ENCODE measurements around the gene UBE2E2.

Gene UBE2E2

GRCh38 chr3:23372285-23372684, 169.2 kb downstream of the UBE2E2 start:
- DNase-seq, result no peak
- Mint-ChIP-seq H3K27ac (no peak overlapping the region), H3K36me3 (peaks cover 3% of the 10 kb centered on the region), H3K4me1 (no peaks in the 10 kb centered on the region), H3K27me3 (no peaks in the 10 kb centered on the region), H3K4me3 (no peak overlapping the region), H3K9me3 (no peaks in the 10 kb centered on the region)
- CTCF ChIA-PET, result no interaction called here

DNA sequence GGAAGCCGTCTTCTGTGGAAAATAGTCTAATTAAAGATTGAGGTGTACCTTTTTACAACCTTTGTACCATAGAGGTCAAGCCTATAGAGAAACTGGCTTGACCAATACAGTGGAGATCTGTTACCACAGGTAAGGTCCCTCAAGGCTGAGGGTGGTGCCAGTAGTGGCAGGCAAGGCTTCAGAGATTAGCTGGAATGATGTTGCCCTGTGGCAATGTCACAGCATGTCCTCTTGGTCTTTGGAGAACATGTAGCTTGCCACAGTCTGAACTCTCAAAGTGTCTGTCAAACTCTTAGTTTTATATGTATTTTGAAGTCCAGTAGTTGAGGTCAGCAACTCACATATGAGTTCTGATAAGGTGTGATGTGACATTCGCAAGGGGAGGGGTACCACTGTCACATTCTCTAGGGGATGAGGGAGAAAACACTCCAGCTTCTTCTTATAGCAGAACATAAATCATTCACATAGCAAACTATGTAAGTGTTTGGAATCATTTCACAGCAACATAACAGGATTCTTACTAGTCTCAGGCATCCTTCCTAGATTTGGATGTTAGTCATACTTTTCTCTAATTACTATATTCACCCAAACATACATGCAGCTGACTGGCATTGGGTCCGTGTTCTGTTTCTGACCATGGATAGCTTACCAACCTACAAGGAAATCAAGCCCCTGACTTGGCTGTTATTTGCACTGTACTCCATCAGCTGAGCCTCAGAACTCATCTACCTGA, 173.6 kb downstream of the UBE2E2 start:
- Mint-ChIP-seq H3K4me1 (peaks cover 3% of the 10 kb centered on the region), H3K4me3 (no peak overlapping the region), H3K27me3 (no peaks in the 10 kb centered on the region), H3K36me3 (no peaks in the 10 kb centered on the region), H3K9me3 (no peaks in the 10 kb centered on the region), H3K27ac (no peak overlapping the region)
- CTCF ChIA-PET, result no interaction called here
- no peak for DNase-seq

DNA sequence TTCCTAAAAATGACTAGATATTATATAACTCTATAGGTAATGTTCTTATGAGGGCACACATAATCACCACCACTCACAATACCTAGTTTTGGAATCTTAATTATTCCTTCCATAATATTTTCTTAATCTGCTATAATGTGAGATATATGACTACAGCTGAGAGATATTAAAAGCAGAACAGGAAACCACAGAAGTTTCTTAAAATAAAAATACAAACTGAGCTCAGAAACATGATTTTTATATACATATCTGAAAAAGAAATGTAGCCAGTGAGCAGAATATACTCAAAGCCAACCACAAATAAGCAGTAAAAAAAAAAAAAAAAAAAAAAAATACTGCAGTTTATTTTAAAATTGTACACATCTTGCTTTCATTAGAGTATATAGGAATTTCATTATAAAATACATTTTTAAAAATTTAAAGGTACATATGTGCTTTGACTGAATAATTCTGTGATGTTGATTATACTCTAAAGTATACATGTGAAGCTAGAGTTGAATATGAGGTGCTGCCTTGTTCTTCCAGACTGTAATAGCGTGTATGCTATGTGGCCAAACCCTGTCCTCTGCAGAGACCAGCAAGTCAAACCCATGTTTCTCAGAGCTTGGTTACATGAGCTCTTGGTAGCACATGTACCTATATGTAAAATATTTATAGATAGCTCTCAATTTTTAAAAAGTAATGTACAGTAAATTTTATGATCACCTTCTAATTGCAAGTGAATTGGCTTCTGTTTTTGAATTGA, 175.0 kb downstream of the UBE2E2 start:
- H3K9me3 Mint-ChIP-seq, result no peaks in the 10 kb centered on the region
- no peak overlapping the region for H3K4me3 Mint-ChIP-seq
- peaks cover 3% of the 10 kb centered on the region for H3K4me1 Mint-ChIP-seq
- H3K36me3 Mint-ChIP-seq, result no peaks in the 10 kb centered on the region
- DNase-seq, result no peak
- H3K27me3 Mint-ChIP-seq, result no peaks in the 10 kb centered on the region
- CTCF ChIA-PET, result no interaction called here
- no peak overlapping the region for H3K27ac Mint-ChIP-seq

DNA sequence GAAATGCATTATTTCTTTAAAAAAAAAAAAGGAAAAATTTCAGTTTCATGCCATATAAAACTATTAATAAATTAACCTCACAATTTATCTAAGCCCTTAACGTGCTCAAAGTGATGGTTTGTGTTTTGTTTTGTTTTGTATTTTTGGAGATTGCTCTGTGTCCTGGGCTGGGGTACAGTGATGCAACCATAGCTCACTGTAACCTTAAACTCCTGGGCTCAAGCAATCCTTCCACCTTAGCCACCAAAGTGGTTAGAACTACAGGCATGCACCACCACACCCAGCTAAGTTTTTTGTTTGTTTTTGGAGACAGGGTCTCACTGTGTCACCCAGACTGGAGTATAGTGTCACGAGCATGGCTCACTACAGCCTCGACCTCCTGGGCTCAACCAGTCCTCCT, 180.7 kb downstream of the UBE2E2 start:
- DNase-seq, result no peak
- H3K36me3 Mint-ChIP-seq, result no peaks in the 10 kb centered on the region
- H3K4me3 Mint-ChIP-seq, result no peak overlapping the region
- no peaks in the 10 kb centered on the region for H3K27me3 Mint-ChIP-seq
- CTCF ChIA-PET, result no interaction called here
- no peaks in the 10 kb centered on the region for H3K9me3 Mint-ChIP-seq
- H3K27ac Mint-ChIP-seq, result no peak overlapping the region
- H3K4me1 Mint-ChIP-seq, result no peaks in the 10 kb centered on the region

- CTCF ChIA-PET, result no interaction called here
- Mint-ChIP-seq H3K9me3 (no peaks in the 10 kb centered on the region), H3K27ac (no peak overlapping the region), H3K4me1 (no peaks in the 10 kb centered on the region), H3K27me3 (no peaks in the 10 kb centered on the region), H3K4me3 (no peak overlapping the region), H3K36me3 (no peaks in the 10 kb centered on the region)
- DNase-seq, result no peak
Observed at GRCh38 chr3:23385327-23385726, 182.2 kb downstream of the UBE2E2 start.

DNA sequence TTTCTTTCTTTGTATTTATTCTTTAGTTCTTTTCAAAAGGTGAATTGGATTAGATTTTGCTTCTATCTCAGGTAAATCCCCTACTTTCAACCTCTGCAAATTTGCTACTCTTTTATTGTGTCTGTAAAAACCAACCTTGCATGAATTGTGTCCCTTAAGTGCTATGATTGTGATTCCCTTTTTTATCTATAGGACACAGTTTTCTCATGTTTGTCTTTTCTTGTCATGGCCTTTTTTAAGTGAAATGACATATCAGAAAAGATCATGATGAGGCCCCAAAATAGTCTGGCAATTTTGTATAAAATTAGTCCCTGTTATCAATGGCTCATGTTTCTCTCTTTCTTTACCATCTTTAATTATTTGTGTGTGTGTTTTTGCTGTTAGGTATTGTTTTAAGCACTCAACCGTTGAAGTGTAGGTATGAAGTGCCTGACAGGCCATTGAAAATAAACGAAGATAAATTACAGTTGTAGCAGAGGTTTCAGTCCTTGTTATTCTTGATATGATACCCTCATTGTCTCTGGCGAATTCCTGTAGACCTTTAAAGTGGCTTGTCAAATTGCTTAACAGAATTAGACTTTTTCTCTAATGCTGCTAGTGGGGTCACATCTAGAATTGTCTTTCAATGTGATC, 184.3 kb downstream of the UBE2E2 start:
- no peak overlapping the region for H3K27ac Mint-ChIP-seq
- H3K27me3 Mint-ChIP-seq, result no peaks in the 10 kb centered on the region
- H3K4me1 Mint-ChIP-seq, result peaks cover 3% of the 10 kb centered on the region
- H3K36me3 Mint-ChIP-seq, result no peaks in the 10 kb centered on the region
- CTCF ChIA-PET, result no interaction called here
- DNase-seq, result no peak
- H3K4me3 Mint-ChIP-seq, result no peak overlapping the region
- H3K9me3 Mint-ChIP-seq, result no peaks in the 10 kb centered on the region

GRCh38 chr3:23389089-23389488, 186.0 kb downstream of the UBE2E2 start:
- no peak for DNase-seq
- H3K9me3 Mint-ChIP-seq, result no peaks in the 10 kb centered on the region
- H3K4me1 Mint-ChIP-seq, result peaks cover 3% of the 10 kb centered on the region
- CTCF ChIA-PET, result interaction anchor here (1.0 kb wide), 1 partner anchor 12 kb away, joined by 3 read pairs; no protein-coding TSS in a partner anchor
- H3K27me3 Mint-ChIP-seq, result no peaks in the 10 kb centered on the region
- H3K27ac Mint-ChIP-seq, result no peak overlapping the region
- H3K36me3 Mint-ChIP-seq, result no peaks in the 10 kb centered on the region
- no peak overlapping the region for H3K4me3 Mint-ChIP-seq

DNA sequence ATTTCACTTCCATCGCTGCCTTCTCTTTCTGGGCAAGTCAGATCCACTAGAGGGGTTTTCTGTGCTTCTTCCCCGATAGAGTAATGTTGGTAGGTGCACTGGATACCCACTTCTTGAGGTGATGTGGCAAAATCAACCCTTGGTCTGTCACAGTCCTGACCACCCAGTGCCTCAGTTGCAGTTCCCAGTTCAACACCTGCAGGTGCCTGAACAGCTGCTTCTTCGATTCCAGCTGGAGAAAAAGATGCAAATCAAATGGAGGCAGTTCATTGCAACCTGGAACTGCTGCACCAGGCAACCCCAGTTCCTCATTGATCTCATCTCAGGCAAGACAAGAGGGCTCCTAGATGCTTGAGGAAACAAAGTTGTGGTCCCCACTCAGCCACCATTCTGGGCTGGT, 186.6 kb downstream of the UBE2E2 start:
- Mint-ChIP-seq H3K27ac (no peak overlapping the region), H3K9me3 (no peaks in the 10 kb centered on the region), H3K36me3 (no peaks in the 10 kb centered on the region), H3K27me3 (no peaks in the 10 kb centered on the region), H3K4me1 (peaks cover 3% of the 10 kb centered on the region), H3K4me3 (no peak overlapping the region)
- no peak for DNase-seq
- CTCF ChIA-PET, result interaction anchor here (1.0 kb wide), 1 partner anchor 11 kb away, joined by 3 read pairs; no protein-coding TSS in a partner anchor

- Mint-ChIP-seq H3K27ac (no peak overlapping the region), H3K4me1 (peaks cover 3% of the 10 kb centered on the region), H3K27me3 (no peaks in the 10 kb centered on the region), H3K9me3 (no peaks in the 10 kb centered on the region), H3K36me3 (no peaks in the 10 kb centered on the region), H3K4me3 (no peak overlapping the region)
- CTCF ChIA-PET, result no interaction called here
- no peak for DNase-seq
Observed at GRCh38 chr3:23390446-23390845, 187.3 kb downstream of the UBE2E2 start.

- peaks cover 3% of the 10 kb centered on the region for H3K4me1 Mint-ChIP-seq
- no peaks in the 10 kb centered on the region for H3K36me3 Mint-ChIP-seq
- no peak overlapping the region for H3K4me3 Mint-ChIP-seq
- H3K27me3 Mint-ChIP-seq, result no peaks in the 10 kb centered on the region
- CTCF ChIA-PET, result no interaction called here
- H3K27ac Mint-ChIP-seq, result no peak overlapping the region
- DNase-seq, result no peak
- no peaks in the 10 kb centered on the region for H3K9me3 Mint-ChIP-seq
Observed at GRCh38 chr3:23390989-23391553, 187.9 kb downstream of the UBE2E2 start.

DNA sequence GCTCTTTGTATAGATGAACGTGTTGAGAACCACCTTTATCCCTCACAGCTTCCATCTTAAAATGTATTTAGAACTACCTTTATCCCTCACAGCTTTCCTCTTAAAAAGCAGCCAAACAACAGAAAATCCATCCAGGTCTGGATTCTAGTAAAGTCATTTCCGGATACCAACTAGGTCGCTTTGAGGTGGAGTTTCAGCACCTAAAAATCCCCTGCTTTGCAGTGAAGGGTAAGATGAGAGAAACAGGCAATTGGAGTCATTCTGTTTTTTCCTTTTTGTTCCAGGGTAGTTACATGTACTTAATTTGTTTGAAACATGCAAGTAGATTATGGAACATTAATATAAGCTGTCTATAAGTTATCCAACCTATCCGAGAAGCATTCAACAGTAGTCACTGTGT, 192.0 kb downstream of the UBE2E2 start:
- Mint-ChIP-seq H3K36me3 (no peaks in the 10 kb centered on the region), H3K4me1 (peaks cover 3% of the 10 kb centered on the region), H3K27ac (no peak overlapping the region), H3K4me3 (no peak overlapping the region), H3K27me3 (no peaks in the 10 kb centered on the region), H3K9me3 (no peaks in the 10 kb centered on the region)
- no peak for DNase-seq
- CTCF ChIA-PET, result no interaction called here

- no peak overlapping the region for H3K4me3 Mint-ChIP-seq
- CTCF ChIA-PET, result no interaction called here
- no peaks in the 10 kb centered on the region for H3K27me3 Mint-ChIP-seq
- H3K27ac Mint-ChIP-seq, result no peak overlapping the region
- H3K36me3 Mint-ChIP-seq, result no peaks in the 10 kb centered on the region
- H3K4me1 Mint-ChIP-seq, result peaks cover 3% of the 10 kb centered on the region
- no peaks in the 10 kb centered on the region for H3K9me3 Mint-ChIP-seq
- DNase-seq, result no peak
Observed at GRCh38 chr3:23396746-23397145, 193.6 kb downstream of the UBE2E2 start.

DNA sequence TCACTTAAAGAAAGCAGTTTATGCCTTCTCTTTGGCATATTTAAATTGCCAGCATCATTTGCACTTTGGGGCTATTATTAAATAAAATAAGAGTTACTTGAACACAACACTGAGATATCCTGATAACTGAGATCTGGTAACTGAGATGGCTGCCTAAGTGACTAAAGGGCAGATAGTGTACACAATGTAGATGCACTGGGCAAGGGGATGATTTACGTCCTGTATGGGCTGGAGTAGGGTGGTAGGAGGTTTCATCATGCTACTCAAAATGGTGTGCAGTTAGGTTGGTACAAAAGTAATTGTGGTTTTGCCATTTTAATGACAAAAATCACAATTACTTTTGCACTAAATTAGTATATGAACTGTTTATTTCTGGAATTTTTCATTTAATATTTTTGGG, 196.1 kb downstream of the UBE2E2 start:
- no peak for DNase-seq
- peaks cover 5% of the 10 kb centered on the region for H3K27me3 Mint-ChIP-seq
- no peak overlapping the region for H3K27ac Mint-ChIP-seq
- H3K9me3 Mint-ChIP-seq, result no peaks in the 10 kb centered on the region
- H3K36me3 Mint-ChIP-seq, result no peaks in the 10 kb centered on the region
- CTCF ChIA-PET, result no interaction called here
- no peak overlapping the region for H3K4me3 Mint-ChIP-seq
- H3K4me1 Mint-ChIP-seq, result peaks cover 15% of the 10 kb centered on the region

GRCh38 chr3:23402728-23403492, 199.8 kb downstream of the UBE2E2 start:
- H3K9me3 Mint-ChIP-seq, result no peaks in the 10 kb centered on the region
- H3K27me3 Mint-ChIP-seq, result peaks cover 5% of the 10 kb centered on the region
- H3K4me3 Mint-ChIP-seq, result no peak overlapping the region
- H3K36me3 Mint-ChIP-seq, result no peaks in the 10 kb centered on the region
- DNase-seq, result peak; percentile 28
- CTCF ChIA-PET, result interaction anchor here (0.7 kb wide), 1 partner anchor 271 kb away, joined by 3 read pairs; no protein-coding TSS in a partner anchor
- H3K27ac Mint-ChIP-seq, result no peak overlapping the region
- peaks cover 15% of the 10 kb centered on the region for H3K4me1 Mint-ChIP-seq
